HG03460 (cell line): ENCODE measurements around the gene LIPH.

Source experiments
- ATAC-seq: cut with Tn5 transposase; IDR thresholded peaks from one replicate; pipeline ENCODE4 v1.9.1; 2021; ENCODE audit not compliant: unreplicated experiment

Gene LIPH

GRCh38 chr3:185540695-185541094 is 11.7 kb downstream of the LIPH start:
- no peak for ATAC-seq

- no peak for ATAC-seq
Measured at GRCh38 chr3:185539934-185540333, 12.5 kb downstream of the LIPH start.

GRCh38 chr3:185537369-185537970 is 14.9 kb downstream of the LIPH start:
- ATAC-seq, result peak; percentile 98

GRCh38 chr3:185534511-185534910 is 17.9 kb downstream of the LIPH start:
- no peak for ATAC-seq

GRCh38 chr3:185532901-185533300 is 19.5 kb downstream of the LIPH start:
- ATAC-seq, result no peak

- ATAC-seq, result no peak
Measured at GRCh38 chr3:185530856-185531255, 21.5 kb downstream of the LIPH start.

GRCh38 chr3:185528532-185528931 is 23.9 kb downstream of the LIPH start:
- no peak for ATAC-seq

GRCh38 chr3:185527364-185527763 is 25.0 kb downstream of the LIPH start:
- no peak for ATAC-seq

- no peak for ATAC-seq
Measured at GRCh38 chr3:185526349-185526951, 25.9 kb downstream of the LIPH start.

- no peak for ATAC-seq
Measured at GRCh38 chr3:185521349-185522138, 30.8 kb downstream of the LIPH start.

GRCh38 chr3:185519021-185519420 is 33.4 kb downstream of the LIPH start:
- no peak for ATAC-seq

GRCh38 chr3:185517387-185518130 is 34.8 kb downstream of the LIPH start:
- ATAC-seq, result no peak

GRCh38 chr3:185511711-185512110 is 40.7 kb downstream of the LIPH start:
- ATAC-seq, result no peak

- no peak for ATAC-seq
Measured at GRCh38 chr3:185508335-185508991, 43.9 kb downstream of the LIPH start.

GRCh38 chr3:185507883-185508282 is 44.5 kb downstream of the LIPH start:
- ATAC-seq, result no peak

- ATAC-seq, result no peak
Measured at GRCh38 chr3:185504636-185505035, 47.8 kb downstream of the LIPH start.

- ATAC-seq, result no peak
Measured at GRCh38 chr3:185503521-185503920, 48.9 kb downstream of the LIPH start.

- no peak for ATAC-seq
Measured at GRCh38 chr3:185502987-185503386, 49.4 kb downstream of the LIPH start.

GRCh38 chr3:185498503-185499396 is 53.6 kb downstream of the LIPH start, which contains the start of gene TMEM41A:
TMEM41A (minus strand) TSS chr3:185499035; CDS start chr3:185498961, 74 bp downstream.
- ATAC-seq, result peak; percentile 97

GRCh38 chr3:185490241-185490640 is 62.1 kb downstream of the LIPH start:
- ATAC-seq, result no peak
